GM21526 (cell line): Measurements from ENCODE around the gene MCOLN2.
"Not testable (repeated sequence)": the region's sequence is repeated elsewhere in the genome, so short reads cannot be mapped to it uniquely, and the experiment has no call there.

ENCODE experiments used
- ATAC-seq: cut with Tn5 transposase; IDR thresholded peaks from one replicate; pipeline ENCODE4 v1.9.1; 2021; ENCODE audit warnings: moderate library complexity; ENCODE audit not compliant: unreplicated experiment, low FRiP score

The MCOLN2 gene

GRCh38 chr1:84996846-84997666, at the start of gene MCOLN2:
TSS of gene MCOLN2 (minus strand) at chr1:84997113. CDS start at chr1:84996872, 241 bp downstream.
- ATAC-seq, result peak; percentile 43

GRCh38 chr1:85042413-85042812, 45.5 kb upstream of the MCOLN2 start:
- no peak for ATAC-seq

- ATAC-seq, result no peak
Observed at GRCh38 chr1:85041793-85042192, 44.9 kb upstream of the MCOLN2 start.

DNA sequence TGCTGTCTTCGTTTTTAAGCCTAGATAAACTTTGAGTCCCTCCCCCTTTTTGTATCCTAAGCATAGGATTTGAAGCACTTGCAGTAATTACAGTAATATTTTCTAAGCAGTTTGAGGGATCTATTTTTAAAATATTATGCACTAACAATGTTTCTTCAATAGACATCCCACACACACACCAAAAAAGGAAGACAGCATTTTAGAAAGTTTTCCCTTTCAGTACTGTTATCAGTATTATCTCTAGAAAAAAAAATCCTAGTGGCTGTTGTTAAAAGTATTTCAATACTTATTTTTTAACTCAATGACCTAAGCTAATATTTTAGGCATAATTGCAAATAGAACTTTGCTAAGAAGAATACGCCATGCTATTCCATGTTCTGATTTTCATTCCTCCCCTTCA, 36.3 kb upstream of the MCOLN2 start:
- ATAC-seq, result no peak

DNA sequence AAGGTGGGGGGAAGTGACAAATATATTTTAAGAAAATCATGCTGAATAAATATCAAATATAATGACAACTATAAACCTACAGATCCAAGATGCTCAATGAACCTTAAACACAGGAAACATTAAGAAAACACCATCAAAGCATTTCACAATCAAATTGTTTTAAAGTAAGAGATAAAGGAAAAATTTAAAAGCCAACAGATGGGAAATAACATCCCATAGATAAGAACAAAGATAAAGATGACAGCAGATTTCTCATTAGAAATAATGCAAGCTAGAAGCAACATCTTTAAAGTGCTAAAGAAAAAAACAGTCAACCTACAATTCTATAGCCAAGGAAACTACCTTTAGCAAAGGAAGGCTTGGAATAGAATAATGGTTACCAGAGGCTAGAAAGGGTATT, 33.6 kb upstream of the MCOLN2 start:
- no peak for ATAC-seq

- no peak for ATAC-seq
Observed at GRCh38 chr1:85028151-85028550, 31.2 kb upstream of the MCOLN2 start.

- ATAC-seq, result peak; percentile 78
Observed at GRCh38 chr1:85027242-85027983, 30.5 kb upstream of the MCOLN2 start.

DNA sequence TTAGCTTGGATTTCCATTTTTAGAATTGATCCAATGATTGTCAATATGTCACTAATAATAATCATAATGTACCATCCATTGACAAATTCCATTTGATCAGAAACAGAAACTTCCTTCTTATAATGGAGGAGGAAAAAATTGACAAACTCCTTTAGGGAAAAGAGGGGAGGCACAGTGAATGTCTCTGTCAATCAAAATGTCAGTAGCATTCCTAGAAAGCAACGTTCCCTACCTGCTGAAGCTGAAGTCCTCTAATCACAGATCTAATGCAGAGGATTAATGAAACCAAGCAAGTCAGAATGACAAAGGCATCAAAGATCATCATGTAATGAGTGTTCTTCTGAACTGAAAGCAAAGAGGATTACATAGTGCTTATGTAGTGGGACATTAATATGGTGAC, 29.0 kb upstream of the MCOLN2 start:
- no peak for ATAC-seq

- ATAC-seq, result no peak
Observed at GRCh38 chr1:85024736-85025135, 27.8 kb upstream of the MCOLN2 start.

- ATAC-seq, result no peak
Observed at GRCh38 chr1:85022700-85023099, 25.8 kb upstream of the MCOLN2 start.

DNA sequence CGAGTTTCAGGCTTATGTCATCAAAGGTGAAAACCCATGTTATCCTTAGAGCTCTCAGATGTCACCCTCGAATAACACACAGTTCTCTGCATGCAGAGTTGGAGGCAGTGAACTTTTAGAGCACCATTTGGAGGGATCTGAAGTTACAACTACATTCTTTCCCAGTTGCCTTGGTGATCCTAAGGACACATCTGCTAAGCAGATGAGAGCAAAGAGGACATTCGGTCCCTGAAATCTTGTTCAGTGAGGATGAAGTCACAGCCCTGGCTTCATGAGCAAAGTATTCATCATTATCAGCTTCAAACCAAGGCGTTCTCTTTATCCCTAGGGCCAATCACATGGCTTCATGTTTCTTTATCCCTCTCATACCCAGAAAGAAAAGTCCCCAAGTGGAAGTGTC, 23.1 kb upstream of the MCOLN2 start:
- no peak for ATAC-seq

GRCh38 chr1:85015826-85016225, 18.9 kb upstream of the MCOLN2 start:
- ATAC-seq, result no peak

- ATAC-seq, result not testable (repeated sequence)
Observed at GRCh38 chr1:85005641-85006040, 8.7 kb upstream of the MCOLN2 start.

DNA sequence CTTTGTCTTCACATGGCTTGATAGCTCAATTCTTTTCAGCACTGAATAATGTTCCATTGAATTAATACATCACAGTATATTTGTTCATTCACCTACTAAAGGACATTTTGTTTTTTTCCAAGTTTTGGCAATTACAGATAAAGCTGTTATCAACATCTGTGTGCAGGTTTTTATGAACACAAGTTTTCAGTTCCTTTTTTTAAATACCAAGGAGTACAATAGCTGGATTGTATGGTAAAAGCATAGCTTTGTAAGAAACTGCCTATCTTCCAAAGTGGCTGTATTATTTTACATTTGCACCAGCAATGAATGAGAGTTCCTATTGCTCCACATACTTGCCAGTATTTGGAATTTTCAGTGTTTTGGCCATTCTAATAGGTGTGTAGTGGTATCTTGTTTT, 4.8 kb upstream of the MCOLN2 start:
- no peak for ATAC-seq

GRCh38 chr1:84998642-84999280, 1.8 kb upstream of the MCOLN2 start:
- ATAC-seq, result no peak

DNA sequence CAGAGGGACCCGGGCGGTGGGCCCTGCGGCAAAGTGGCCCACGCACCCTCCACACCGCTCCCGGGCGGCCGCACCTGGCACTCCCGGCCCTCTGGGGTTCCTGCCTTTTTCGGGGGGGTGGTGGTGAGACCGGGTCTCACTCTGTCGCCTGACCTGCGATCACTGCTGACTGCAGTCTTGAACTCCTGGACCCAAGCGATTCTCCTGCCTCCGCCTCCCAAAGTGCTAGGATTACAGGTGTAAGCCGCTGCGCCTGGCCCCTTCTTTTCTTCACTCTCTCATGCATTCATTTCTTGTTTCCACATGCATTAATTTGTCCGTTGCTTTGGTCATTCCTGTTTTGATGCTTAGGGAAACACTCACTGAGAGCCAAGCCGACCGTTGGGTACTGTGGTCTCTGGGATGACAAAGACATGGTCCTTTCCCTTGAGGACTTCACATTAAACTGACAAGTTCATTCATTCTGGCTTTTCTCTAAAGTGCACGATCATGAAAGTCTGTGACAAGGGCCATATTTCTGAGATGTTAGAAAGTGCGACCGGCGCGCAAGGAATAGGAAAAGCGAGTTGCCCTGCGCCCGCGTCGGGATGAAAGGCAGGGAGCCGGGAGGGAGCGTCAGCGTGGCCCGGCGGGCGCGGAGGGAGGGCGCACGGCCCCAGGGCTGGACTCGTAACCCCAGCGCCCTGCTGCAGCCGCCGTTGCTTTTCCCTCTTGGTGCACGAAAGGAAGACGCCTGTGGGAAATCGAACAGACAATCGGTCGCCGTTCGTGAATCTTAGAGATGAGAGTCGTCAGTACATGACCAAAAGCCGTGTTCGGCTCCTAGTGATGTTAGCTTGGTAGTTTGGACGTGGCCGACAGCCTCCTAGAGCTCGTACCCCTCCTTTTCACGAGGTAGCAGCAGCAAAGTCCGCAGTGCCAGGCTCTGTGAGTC, 1.0 kb upstream of the MCOLN2 start:
- ATAC-seq, result no peak

DNA sequence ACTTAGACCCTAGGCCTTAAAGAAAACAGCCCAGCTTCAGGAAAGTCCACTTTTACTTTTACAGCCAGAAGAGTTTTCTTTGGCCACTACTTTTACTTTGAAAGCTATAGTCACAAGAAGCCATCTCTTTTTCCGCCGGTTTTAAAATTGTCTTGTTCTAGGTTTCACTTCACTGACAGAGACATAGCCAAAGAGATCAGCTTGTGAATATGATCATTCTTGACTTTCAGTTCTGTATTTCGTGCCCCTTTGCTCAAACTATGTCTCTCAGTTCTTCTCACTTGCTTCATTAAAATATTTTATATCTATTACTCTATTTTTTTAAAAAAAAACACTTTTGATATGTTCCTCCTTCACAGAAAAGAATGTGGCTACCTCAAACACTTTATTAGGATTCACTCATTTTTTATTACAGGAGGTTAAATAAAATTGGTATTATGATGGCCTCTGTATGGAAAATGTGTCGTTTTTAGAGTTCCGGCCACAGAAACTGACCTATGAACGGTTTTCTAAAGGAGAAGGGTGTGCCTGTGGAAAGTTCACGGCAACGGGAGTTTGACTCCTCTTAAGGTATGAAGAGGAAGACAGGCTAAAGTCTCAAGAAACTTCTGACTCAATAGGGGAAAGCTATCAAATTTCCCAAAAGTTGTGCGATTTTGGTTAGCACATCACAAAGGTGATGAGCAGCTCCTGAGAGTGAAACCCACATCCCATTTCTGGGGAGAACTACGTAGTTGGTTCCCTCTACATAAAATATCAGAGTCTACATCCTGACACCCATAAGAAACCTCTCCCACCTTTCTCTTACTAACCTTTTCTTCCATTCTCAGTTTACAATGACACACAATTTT, 1.2 kb downstream of the MCOLN2 start:
- ATAC-seq, result peak; percentile 51

- no peak for ATAC-seq
Observed at GRCh38 chr1:84991097-84991920, 5.6 kb downstream of the MCOLN2 start.

- peak; percentile 69 for ATAC-seq
Observed at GRCh38 chr1:84988588-84988987, 8.3 kb downstream of the MCOLN2 start.
